ENCODE measurements around the gene CCR2. TPM values are rescaled to one million over a fixed set of nuclear protein-coding genes. Genes with fewer than 3 reads are reported as not detected.

The CCR2 gene
- total RNA-seq, 2 donors from 2014 or later = 1.9 to 3.9 TPM

- DNase-seq = peak; percentile 29
- intact Hi-C loops (cut with DNase I) = no loop called here
- peak in 1 of 2 donors; percentile 52 for ATAC-seq
Measured at GRCh38 chr3:46351646-46352045, 2.3 kb upstream of the CCR2 start.

DNA sequence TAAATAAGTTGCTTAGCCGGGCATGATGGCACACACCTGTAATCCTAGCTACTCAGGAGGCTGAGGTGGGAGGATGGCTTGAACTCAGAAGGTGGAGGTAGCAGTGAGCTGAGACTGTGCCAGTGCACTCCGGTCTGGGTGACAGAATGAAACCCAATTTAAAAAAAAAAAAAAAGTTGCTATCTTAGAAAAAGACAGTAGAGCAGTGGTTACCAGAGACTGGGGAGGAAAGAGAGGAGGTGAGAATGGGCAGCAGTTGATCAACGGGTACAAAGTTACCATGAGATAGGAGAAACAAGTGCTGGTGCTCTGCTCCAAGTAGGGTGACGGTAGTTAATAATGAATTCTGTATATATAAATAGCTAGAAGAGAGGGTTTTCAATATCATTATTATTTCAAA is 821 bp upstream of the CCR2 start:
- DNase-seq = no peak
- intact Hi-C loops (cut with DNase I) = no loop called here
- ATAC-seq = no peak

DNA sequence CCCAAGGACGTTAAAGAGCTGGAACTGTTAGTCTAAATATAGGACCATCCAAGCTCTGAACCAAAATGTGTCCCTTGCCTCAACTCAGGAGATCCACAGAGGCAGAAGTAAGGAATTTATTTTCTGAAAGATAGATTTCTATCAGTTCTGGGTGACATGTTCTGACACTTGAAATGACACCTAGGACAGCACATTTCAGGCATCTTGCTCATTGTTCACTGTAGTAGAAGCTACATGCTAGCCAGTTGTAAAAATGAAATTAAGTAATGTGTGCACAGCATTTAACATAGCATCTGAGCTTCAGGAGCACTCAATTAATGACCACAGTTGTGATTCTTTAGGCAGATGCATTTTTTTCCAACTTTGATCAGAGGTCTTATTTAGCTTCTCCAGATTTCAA is 567 bp downstream of the CCR2 start:
- ATAC-seq = no peak
- intact Hi-C loops (cut with DNase I) = no loop called here
- no peak for DNase-seq

GRCh38 chr3:46354984-46355383 is 1.1 kb downstream of the CCR2 start:
- ATAC-seq (no peak), DNase-seq (no peak)

DNA sequence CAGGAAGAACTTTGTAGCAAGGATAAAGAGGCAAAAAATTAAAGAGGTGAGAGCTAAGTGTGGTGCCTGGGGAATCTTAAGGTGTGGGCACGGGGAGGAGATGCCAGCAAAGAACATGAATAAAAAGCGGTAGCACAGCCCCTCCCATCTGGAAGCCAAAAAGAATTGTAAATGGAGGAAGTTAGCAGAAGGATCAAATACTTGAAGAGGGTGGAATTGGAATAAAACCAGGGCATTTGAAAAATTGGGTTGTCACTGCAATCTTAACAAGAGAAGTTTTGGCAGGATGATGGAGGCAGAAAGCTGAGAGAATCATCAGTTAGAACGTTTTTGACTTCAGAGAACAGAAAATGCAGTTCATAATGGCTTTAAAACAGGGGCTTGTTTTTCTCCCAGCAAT is 2.4 kb downstream of the CCR2 start:
- intact Hi-C loops (cut with DNase I) = no loop called here

More at GRCh38 chr3:46354984-46355383, 1.1 kb downstream of the CCR2 start:
- intact Hi-C loops (cut with DNase I) = no loop called here

GRCh38 chr3:46356909-46357308 is 3.0 kb downstream of the CCR2 start:
- intact Hi-C loops (cut with DNase I) = no loop called here
- DNase-seq (no peak), ATAC-seq (peak in 1 of 2 donors; percentile 51)

More for the DNA sequence above, 2.4 kb downstream of the CCR2 start:
- ATAC-seq (no peak), DNase-seq (no peak)

- ATAC-seq (no peak), DNase-seq (no peak)
- intact Hi-C loops (cut with DNase I) = no loop called here
Measured at GRCh38 chr3:46358466-46358865, 4.6 kb downstream of the CCR2 start.

DNA sequence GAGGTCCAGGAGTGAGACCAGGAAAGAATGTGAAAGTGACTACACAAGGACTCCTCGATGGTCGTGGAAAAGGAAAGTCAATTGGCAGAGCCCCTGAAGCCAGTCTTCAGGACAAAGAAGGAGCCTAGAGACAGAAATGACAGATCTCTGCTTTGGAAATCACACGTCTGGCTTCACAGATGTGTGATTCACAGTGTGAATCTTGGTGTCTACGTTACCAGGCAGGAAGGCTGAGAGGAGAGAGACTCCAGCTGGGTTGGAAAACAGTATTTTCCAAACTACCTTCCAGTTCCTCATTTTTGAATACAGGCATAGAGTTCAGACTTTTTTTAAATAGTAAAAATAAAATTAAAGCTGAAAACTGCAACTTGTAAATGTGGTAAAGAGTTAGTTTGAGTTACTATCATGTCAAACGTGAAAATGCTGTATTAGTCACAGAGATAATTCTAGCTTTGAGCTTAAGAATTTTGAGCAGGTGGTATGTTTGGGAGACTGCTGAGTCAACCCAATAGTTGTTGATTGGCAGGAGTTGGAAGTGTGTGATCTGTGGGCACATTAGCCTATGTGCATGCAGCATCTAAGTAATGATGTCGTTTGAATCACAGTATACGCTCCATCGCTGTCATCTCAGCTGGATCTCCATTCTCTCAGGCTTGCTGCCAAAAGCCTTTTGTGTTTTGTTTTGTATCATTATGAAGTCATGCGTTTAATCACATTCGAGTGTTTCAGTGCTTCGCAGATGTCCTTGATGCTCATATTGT is 6.0 kb downstream of the CCR2 start:
- ATAC-seq (peak in 1 of 2 donors; percentile 41), DNase-seq (no peak)
- intact Hi-C loops (cut with DNase I) = no loop called here

GRCh38 chr3:46360907-46361306 is 7.0 kb downstream of the CCR2 start:
- no peak for DNase-seq
- ATAC-seq = peak in 1 of 2 donors; percentile 20
- intact Hi-C loops (cut with DNase I) = no loop called here

GRCh38 chr3:46361408-46362283 is 7.7 kb downstream of the CCR2 start:
- DNase-seq (no peak), ATAC-seq (peak in 1 of 2 donors; percentile 82)
- intact Hi-C loops (cut with DNase I) = no loop called here

- no peak for ATAC-seq
- no peak for DNase-seq
- intact Hi-C loops (cut with DNase I) = no loop called here
Measured at GRCh38 chr3:46365041-46365440, 11.1 kb downstream of the CCR2 start.

DNA sequence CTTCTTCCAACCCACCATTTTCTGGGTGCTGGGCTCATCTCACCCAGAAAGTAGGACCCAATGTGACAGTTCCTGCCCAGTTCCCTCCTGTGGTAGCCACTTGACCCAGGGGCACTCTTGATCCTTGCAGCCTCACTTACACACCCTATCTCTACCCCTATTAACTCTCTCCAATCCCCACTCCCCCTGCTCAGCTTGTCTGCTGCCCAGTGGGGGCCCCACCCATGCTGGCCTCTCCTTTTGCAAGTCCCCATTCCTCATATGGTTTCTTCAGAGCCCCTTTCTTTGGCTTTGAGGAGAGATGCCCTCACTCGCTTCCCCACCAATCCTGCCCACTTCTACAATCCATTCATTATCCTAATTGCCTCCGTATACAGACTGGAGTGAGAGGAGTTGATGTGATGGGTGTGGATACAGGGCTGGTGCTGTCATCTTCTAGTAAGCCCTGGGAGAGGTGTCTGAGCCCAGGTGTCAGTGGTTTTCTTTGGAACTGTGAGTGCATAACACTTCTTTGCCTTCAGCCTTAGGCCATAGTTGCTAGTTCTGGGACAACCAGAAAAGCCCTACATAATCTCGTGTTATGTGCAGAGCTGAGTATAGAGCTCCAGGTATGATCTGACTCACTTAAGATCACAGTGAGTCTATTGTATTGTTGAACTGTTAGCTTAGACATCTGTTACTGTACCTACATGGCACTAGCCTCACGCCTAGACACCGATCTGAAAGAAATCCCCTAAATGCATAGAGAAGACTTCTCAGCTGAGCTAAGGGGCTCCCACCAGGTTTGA is 12.0 kb downstream of the CCR2 start:
- DNase-seq (no peak), ATAC-seq (no peak)
- intact Hi-C loops (cut with DNase I) = no loop called here

- ATAC-seq = peak in 1 of 2 donors; percentile 9
- intact Hi-C loops (cut with DNase I) = no loop called here
- no peak for DNase-seq
Measured at GRCh38 chr3:46367811-46368210, 13.9 kb downstream of the CCR2 start.

DNA sequence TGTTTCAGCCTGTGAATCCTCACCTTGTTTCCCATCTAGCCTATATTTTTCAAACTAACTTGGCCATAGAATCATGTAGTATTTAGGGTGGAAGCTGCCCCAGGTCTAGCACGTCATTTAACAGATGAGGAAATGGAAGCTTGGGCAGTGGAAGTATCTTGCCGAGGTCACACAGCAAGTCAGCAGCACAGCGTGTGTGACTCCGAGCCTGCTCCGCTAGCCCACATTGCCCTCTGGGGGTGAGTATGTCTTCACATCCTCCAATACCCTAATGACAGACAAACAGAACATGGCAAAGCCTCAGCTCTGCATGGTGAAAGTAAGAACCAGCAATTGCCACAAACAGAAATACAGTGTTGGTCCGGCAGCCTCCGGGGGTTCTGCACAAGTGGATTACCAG is 14.7 kb downstream of the CCR2 start:
- DNase-seq = peak; percentile 57
- ATAC-seq = peak; percentile 88 to 92
- intact Hi-C loops (cut with DNase I) = no loop called here

DNA sequence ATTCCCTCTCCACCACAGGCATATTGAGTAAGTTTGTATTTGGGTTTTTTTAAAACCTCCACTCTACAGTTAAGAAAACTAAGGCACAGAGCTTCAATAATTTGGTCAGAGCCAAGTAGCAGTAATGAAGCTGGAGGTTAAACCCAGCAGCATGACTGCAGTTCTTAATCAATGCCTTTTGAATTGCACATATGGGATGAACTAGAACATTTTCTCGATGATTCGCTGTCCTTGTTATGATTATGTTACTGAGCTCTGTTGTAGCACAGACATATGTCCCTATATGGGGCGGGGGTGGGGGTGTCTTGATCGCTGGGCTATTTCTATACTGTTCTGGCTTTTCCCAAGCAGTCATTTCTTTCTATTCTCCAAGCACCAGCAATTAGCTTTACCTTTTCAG is 15.2 kb downstream of the CCR2 start:
- intact Hi-C loops (cut with DNase I) = no loop called here
- DNase-seq = no peak
- ATAC-seq = no peak

- ATAC-seq (no peak), DNase-seq (no peak)
- intact Hi-C loops (cut with DNase I) = loop anchor here in 1 of 2 donors (10.0 kb wide), 1 partner anchor 95 kb away; no protein-coding TSS in a partner anchor
Measured at GRCh38 chr3:46369675-46370132, 15.8 kb downstream of the CCR2 start.

- intact Hi-C loops (cut with DNase I) = loop anchor here in 1 of 2 donors (10.0 kb wide), 1 partner anchor 96 kb away; no protein-coding TSS in a partner anchor
- no peak for ATAC-seq
- no peak for DNase-seq
Measured at GRCh38 chr3:46370839-46371518, 17.1 kb downstream of the CCR2 start, which contains the start of gene CCR5. CCR5 (plus strand) TSS chr3:46370946; CDS start chr3:46372903, 1,957 bp downstream.

DNA sequence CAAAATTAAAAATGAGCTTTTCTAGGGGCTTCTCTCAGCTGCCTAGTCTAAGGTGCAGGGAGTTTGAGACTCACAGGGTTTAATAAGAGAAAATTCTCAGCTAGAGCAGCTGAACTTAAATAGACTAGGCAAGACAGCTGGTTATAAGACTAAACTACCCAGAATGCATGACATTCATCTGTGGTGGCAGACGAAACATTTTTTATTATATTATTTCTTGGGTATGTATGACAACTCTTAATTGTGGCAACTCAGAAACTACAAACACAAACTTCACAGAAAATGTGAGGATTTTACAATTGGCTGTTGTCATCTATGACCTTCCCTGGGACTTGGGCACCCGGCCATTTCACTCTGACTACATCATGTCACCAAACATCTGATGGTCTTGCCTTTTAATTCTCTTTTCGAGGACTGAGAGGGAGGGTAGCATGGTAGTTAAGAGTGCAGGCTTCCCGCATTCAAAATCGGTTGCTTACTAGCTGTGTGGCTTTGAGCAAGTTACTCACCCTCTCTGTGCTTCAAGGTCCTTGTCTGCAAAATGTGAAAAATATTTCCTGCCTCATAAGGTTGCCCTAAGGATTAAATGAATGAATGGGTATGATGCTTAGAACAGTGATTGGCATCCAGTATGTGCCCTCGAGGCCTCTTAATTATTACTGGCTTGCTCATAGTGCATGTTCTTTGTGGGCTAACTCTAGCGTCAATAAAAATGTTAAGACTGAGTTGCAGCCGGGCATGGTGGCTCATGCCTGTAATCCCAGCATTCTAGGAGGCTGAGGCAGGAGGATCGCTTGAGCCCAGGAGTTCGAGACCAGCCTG is 17.8 kb downstream of the CCR2 start:
- intact Hi-C loops (cut with DNase I) = loop anchor here in 1 of 2 donors (10.0 kb wide), 1 partner anchor 97 kb away; no protein-coding TSS in a partner anchor
- DNase-seq (no peak), ATAC-seq (no peak)
